ENCODE data around the gene MARK3.

Gene MARK3

DNA sequence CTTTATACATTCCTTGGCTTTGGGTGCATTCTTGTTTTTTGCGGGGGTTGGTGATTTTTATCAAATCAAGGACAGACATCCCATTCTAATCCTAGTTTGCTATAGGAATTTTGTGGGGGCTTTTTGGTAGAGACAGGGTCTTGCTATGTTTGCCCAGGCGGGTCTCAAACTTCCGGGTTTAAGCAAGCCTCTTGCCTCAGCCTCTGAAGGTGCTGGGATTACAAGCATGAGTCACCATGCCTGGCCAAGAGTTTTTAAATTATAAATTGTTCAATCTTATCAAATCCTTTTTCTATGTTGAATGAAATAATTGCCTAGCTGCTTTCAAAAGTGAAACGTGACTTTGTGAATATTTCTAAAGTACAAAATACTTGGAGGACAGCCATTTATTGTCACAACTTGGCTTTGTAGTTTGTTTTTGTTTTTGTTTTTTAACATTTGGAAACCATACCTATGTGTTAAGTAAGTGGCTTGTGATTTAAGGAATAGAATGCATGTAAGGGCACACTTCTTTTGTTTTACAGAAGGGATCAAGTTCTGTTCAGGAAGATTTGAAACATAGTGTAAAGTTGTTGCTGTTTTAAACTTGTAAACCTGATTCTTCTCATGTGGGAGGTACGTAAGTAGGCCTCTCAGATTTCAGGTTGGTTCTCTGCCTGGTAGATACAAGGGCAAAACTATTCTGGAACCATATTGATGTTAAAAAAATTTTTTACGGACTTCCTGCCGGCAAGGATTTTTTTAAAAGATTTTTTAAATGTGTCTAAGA is 13.4 kb downstream of the MARK3 start:
- no peak for DNase-seq

DNA sequence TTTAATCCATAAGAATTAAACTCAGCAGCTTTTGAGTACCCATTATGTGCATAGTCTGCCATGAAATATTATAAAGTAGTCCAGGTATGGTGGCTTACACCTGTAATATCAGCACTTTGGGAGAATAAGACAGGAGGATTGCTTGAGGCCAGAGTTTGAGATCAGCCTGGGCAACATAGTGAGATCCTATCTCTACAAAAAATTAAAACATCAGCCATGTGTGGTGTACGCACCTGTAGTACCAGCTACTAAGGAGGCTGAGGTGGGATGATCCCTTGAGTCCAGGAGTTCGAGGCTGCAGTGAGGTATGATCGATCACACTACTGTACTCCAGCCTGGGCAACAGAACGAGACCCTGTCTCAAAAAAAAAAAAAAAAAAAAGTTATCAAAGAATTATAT is 15.3 kb downstream of the MARK3 start:
- DNase-seq = no peak

DNA sequence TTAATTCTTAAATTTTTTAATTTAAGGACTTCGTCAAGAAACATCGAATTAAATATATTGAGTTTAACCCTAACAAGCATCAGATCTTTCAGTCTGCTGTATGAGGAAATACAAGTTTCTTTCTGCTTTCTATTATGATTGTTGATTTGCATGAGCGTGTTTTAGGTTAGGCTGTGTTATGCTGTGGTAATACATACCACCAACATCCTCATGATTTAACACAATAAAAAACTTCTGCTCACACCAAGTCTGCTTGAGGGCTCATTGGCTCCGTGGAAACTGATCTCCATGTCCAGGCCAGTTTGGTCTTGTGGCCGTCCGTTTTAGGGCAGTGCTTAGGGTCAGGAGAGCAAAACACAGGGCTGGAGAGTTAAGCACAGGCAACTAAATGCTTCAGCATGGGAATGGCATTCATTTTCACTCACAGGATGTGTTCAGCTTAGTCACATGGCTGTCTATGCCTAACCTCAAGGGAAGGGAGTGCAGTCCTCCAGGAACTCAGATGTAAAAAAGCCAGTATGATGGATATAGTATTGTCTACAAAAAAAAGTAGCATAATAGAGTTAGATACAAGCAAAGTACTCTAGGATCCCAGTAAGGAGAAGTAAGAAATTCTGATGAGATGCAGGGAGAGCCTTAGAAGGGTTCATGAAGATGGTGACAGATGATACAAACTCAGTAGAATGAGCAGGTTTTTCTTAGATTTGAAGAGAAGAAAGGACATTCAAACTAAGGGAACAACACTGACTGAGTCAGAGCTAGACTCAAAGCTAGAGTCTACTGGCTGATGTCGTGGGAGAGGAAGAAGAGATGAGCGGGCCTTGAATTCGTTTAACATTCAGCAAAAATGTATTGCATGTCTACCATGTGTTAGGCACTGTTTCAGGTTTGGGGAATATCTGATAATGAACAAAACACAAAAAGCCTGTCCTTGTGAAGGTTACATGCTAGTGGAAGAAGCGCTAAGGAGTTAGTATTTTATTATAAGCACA is 16.3 kb downstream of the MARK3 start:
- DNase-seq = no peak

DNA sequence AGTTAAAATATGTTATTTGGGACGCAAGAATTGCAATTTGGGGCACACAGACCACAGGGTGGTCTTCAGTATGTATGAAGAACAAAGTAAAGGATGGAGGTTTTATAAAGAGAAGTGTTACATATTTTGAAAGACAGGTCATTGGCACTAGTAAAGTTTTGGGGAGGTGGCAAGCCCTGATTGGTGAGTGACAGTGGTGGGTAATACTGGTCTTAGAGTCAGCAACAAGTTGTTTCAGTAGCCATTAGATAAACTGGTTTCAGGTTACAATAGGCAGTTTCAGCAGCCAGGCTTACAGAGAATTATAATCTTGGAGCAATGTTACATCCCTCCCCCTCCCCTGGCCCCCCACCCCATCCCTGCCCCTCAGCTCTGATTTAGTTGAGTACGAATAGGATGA is 17.5 kb downstream of the MARK3 start:
- no peak for DNase-seq

DNA sequence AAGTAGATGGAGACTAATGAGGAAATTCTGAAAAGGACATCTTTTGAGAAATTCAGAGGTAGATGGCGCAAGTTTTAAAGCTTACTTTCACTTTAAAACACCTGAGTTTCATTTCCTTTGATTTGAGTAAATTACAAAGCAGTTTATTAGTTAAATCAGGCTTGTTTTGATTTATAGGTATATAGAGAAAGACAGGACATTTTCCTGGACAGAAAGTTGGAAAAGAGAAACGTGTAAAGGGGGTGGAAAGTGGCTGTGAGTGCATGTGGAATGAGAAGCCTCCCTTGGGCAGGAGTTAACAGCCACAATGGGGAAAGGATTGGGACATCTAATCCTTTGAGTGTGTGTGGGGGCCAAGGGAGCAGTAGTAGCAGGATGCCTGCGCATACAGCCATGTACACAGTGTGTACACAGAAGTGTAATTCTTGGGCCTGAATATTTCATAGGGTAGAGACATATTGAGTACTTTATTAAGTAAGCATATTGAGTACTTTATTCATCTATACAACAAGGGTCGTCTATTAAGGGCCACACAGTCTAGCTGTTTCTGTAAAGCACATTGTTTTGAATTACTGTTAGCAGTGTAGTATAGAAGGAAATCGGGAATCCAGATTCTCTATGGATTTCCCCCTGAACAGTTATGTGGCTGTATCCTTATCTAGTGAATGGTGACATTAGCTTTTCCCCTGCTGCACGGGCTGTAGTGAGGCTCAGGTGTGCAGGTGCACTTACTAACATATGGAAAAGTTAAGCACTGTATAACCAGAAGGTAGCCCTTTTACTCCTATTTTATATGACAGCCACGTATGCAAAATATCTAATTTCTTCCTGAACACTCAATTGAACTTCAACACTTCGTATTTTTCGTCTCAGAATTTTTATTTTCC is 19.1 kb downstream of the MARK3 start:
- no peak for DNase-seq

DNA sequence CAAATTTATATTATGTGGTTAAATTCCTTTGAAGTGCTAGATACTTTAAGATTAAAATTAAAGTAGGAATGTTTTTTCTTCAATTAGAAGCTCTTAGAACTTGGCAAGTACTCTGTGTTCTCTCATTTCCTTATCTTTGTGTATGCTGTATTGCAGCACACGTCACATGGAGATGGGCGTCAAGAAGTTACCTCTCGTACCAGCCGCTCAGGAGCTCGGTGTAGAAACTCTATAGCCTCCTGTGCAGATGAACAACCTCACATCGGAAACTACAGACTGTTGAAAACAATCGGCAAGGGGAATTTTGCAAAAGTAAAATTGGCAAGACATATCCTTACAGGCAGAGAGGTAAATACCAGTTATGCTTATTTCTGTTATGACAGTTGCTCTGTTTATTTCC is 19.7 kb downstream of the MARK3 start:
- DNase-seq = no peak

DNA sequence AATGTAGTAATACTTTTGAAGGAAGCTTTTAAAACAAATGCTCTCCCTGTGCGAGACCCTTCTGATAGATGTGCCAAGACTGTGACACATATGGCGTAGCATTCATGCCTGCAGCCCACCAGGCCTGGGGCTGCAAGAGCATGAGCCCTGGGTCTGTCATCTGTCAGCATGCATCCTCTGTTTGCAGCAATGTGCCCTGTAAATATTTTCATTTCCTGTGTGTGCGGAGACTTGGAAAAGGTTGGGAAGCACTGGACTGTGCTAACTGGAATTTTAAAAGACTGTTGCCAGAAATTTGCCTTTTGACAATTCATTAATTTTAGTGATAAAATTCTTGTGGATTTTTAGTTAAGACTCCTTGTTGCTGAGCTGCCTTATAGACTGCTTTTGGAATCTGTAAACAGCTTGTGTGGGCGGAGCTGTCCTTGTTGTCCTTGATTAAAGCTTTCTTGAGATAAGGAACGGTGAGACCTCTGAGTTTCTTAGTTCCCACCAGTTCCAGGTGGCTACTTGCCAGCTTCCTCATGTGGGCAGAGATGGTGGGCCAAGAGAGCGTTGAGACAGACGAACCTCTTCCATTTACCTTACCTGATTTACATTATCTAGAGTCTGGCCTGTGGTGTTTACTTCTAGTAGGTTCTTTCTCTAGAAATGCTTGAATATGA is 23.4 kb downstream of the MARK3 start:
- DNase-seq = no peak

DNA sequence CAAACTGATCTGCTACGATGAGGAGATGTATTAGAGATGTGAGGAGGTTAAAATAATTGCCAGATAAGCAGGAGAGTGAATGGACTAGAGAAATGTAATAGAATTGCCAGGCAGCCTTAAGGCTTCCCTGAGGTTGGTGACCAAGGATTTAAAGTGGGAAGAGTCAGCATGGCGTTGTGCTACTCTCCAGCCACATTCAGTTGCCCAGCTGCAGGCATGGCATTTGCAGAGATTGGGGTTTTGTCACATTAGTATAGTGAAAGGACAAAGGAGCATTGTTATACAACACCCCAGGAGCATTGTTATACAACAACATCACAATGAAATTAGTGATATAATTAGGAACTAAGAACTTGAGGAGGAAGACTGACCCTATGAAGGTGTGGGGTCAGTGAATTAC is 31.7 kb downstream of the MARK3 start:
- DNase-seq = no peak

DNA sequence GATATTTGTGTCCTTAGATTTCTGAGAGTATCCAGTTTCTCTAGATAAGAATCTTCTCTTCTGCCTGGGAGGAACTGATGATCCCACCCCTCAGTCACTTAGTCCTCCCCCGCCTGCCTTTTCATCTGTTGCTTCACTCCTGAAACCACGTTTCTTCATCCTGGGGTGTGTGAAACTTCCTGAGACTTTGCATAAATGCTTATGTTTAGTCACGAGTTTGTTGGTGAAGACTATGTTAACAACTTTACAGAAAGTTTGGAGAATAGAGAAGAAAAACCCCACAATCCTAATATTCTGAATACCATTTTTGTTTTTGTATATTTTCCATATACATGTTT is 33.2 kb downstream of the MARK3 start:
- peak; percentile 40 for DNase-seq

DNA sequence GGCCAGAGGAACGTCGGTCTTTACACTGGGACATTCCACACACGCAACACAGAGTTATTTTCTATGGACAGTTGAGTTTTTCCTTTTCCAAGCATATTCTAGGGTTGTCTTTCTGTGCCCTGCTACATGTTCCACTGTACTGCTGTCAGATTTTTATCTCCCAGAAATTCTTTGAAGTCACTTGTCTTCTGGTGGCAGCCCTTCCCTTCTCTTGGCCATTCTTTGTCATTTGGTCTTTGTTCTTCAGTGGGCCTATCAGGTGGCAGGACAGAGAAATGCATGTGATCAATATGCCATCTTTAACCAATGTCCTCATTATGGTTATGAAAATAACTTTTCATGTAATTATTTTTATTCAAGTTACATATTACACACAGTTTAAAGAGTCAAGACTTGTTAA is 36.3 kb downstream of the MARK3 start:
- DNase-seq = no peak

DNA sequence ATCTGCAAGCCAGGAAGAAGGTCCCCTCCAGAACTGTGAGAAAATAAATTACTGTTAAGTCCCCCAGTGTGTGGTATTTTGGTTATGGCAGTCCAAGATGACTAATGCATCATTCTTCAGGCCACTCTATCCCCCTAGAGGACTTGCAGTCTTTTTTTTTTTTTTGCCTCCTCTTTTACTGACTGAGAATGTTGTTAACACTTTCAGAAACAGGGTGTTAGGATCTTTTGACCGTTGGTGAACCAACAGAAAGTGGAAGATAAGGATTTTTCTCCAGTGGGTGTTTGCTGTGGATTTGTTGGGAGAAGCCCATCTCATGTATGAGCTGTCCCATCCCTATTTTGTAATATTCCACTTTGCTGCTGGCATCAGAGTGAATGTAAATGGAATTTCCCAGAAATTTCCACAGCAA is 37.8 kb downstream of the MARK3 start:
- DNase-seq = no peak

DNA sequence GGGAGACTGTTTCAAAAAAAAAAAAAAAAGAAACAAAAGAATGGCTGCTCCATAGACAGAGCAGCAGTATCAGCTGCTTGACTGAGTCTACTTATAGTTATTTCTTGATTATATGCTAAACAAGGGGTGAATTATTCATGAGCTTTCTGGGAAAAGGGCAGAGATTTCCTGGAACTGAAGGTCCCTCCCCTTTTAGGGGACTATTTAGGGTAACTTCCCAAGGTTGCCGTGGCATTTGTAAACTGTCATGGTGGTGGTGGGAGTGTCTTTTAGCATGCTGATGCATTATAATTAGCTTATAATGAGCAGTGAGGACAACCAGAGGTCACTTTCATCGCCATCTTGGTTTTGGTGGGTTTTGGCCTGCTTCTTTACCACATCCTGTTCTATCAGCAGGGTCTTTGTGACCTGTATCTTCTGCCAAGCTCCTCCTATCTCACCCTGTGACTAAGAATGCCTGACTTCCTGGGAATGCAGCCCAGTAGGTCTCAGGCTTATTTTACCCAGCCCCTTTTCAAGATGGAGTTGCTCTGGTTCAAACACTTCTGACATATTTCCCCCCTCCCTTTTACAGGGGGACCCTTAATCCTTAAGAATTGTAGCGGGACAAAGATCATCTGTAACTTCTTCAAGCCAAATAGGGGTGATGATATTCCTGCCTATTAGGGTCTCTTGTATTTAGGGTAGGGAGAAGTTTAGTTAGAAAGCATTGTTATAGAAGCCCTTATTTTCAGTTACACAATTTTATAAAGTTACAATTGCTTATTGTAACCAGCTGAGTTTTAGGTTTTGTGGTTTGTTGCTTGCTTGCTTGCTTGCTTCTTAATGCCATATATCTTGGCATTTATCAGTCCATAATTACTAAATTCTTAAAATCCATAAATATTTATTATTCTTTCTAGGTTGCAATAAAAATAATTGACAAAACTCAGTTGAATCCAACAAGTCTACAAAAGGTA is 42.5 kb downstream of the MARK3 start:
- peak; percentile 31 for DNase-seq

DNA sequence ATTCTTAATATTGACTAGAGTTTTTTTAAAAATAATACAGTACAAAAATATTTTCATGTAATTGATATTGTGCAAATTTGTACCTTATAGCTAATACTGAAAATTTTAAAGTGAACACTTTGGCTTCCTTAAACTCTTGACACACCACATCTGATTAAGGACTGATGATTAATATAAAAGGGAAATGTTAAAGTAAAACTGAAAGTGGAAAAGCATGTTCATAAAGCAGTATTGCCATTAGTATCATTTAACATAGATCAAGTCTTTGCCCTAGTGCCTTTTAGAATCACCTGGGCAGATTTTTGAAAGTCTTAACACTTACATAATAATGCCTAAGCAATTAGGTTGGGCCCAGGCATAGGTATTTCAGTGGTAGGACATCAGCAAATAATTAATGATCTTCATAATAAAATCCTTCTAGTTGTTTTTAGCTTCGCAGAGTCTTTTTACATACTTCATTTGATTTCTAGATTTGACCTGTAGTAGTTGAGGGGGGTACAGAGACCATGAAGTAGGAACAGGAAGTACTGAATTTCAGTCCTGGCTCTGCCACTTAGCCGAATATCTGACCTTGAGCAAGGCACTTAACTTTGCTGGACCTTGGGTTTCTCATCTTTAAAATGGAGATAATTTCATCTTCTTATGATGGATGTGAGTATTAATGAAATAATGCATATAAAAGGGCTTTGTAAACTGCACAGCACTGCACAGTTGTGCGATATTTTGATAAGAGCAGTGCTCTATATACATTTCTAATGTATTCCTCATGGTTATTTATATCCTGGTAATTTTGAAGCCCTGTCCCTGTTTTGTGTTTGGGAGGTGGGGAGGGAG is 43.7 kb downstream of the MARK3 start:
- DNase-seq = no peak

DNA sequence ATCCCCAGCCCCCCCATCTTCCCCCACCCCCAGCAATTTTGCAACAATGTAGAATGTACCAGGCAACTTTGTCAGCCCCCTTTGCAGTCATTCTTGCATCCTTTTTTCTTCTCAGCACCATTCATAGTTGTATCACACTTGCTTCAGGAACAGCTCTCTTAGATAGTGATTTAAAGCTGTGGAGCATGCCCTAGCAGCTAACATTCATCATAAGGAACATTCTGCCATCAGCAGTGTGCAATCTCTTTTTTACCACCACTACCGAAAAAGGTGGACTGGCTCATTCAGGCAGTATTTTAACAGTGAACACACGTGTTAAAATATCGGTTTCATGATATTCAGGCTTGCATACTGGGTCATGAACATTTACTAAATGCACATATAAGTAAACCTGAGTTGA is 45.1 kb downstream of the MARK3 start:
- no peak for DNase-seq

DNA sequence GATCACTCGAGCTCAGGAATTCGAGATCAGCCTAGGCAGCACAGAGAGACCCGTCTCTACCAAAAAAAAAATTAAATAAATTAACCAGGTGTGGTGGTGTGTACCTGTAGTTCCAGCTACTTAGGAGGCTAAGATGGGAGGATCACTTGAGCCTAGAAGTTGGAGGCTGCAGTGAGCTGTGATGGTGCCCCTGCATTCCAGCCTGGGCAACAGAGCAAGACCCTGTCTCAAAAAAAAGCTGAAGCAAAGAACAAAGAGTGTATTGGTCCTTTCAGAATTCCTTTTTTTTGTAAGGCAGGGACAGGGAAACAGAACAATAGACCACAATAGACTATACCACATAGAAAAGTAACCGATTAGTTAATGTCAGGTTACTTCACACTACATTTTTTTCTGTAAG is 47.4 kb downstream of the MARK3 start:
- DNase-seq = no peak

DNA sequence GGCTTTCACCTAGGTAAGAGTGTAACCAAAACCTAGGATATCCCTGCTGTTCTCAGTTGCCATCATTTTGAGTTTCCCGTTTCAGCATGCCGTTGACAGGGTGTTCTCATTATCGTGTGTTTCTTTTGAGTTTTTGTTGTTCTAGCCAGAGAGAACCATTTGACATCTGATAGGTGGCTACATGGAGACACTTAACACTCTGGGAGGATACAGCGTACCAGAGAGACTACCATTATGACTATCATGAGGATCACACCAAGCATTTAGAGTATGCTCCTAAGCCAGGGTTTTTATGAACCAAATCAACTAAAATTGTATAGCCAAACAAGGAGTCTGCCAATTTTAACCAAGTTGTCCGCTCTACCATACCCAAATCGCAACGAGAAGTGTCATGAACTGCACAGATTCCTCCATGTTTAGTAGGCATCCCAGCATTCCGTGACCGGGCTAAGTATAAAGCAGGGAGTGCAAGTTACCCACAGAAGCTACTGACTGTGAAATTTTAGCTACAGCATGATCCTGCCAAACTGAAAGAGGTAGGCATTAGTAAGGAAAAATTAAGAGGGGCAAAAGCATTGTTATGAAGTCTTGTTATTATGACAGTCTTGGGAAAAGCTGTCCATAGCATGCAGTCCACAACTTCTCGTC is 48.8 kb downstream of the MARK3 start:
- DNase-seq = no peak

DNA sequence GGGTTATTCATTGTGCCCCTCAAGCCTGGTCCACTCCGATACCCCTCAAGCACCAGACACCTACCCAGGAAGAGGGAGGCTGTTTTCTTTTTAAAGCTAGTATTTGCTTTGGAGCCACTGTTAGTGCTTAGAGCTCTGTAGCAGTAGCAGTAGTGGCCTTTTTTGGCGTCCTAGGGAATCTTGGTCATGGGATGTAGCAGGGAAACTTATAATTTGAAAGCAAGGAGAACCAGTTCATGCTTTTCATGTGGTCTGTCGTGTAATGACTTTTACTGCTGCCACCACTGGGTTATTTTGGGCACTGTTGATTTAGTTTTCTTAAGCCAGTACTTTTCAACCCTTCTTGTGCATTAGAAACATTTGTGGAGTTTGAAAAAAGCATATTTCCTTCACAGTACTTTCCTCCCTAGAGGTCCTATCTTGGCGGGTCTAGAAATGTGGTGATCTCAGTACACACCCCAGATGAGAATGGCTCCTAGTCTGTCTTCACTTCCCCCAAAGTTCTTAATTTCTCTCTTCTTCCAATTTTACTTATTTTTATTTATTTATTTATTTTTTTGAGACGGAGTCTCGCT is 49.7 kb downstream of the MARK3 start:
- DNase-seq = no peak

DNA sequence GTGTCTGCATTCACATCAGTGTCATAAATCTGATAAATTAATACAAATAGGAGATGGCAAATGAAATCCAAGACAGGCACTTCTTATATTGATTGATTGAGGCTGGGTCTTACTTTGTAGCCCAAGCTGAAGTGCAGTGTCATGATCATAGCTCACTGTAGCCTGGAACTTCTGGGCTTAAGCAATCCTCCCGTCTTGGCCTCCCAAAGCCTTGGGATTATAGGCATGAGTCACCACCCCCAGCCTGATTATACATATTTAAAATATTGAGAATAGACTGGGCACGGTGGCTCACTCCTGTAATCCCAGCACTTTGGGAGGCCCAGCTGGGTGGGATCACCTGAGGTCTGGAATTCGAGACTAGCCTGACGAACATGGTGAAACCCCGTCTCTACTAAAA is 51.3 kb downstream of the MARK3 start:
- no peak for DNase-seq

DNA sequence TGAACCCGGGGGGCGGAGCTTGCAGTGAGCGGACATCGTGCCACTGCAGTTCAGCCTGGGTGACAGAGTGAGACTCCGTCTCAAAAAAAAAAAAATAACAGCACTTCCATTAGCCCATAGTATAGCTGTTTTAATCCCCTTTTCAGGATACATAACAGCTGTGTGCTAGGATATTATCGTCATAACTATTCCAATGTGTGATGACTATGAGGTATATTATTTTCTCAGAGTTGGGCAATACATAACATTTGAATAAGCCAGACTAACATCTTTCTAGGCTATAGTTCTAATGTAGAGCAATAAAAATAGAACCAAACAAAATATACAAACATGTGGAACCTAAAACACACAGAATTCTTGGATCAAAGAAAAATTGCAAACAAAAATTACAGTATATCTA is 57.1 kb downstream of the MARK3 start:
- DNase-seq = no peak

DNA sequence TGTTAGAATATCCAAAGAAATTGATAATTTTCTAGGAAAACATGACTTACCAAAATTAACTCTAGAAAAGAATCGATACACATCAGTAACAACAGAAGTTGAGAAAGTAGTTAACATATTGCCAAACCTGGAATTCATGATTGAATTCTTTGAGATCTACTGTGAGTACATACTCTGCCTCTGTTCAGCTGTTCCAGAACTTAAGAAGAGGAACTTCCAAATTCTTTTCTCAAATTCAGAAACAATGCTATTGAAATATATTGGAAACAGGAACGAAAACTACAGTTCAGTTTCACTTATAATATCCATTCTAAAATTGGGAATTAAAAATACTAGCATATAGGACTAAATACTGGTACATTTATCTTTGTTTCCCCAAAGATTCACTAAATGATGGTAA is 57.9 kb downstream of the MARK3 start:
- DNase-seq = no peak
